ENCODE data around the gene IRX4. TPM values are rescaled to one million over a fixed set of nuclear protein-coding genes. Genes with fewer than 3 reads are reported as not detected.

IRX4 gene
- total RNA-seq, 1 experiment from 2014 or later, result 16.5 TPM

- H3K4me3 ChIP-seq (replicated peaks in 1 of 2; ENCODE audit: low read depth in 1 of 2, low read length in 2 of 2), result no peak overlapping the region
- no TSS peak for BruUV-seq (replicated peaks)
- no peaks in the 10 kb centered on the region for H4K20me1 ChIP-seq (ENCODE audit: insufficient read depth)
- intact Hi-C loops (cut with micrococcal nuclease), result no loop called here
- no peak overlapping the region for H2AFZ ChIP-seq (ENCODE audit: low read depth, low read length, poor library complexity, severe bottlenecking)
- CTCF ChIA-PET, result no interaction called here
- H3K9ac ChIP-seq (ENCODE audit: low read length), result no peak overlapping the region
- H3K79me2 ChIP-seq (ENCODE audit: insufficient read depth, low read length), result no peaks in the 10 kb centered on the region
- H3K27ac ChIP-seq (ENCODE audit: low read depth, low read length), result no peak overlapping the region
- TF ChIP-seq POLR2AphosphoS5 (IDR thresholded peaks at IDR 0.05; ENCODE audit: low read depth, low read length), result no peak
- no peak for TF ChIP-seq FOSL1 (IDR thresholded peaks at IDR 0.05; ENCODE audit: low read depth)
- TF ChIP-seq REST (IDR thresholded peaks at IDR 0.05; ENCODE audit: low read depth), result no peak
- TF ChIP-seq EGR1 (IDR thresholded peaks at IDR 0.05; ENCODE audit: low read depth), result no peak
- no peaks in the 10 kb centered on the region for H3K36me3 ChIP-seq (ENCODE audit: control insufficient read depth in 1 of 2, insufficient read depth in 2 of 2, low read length in 2 of 2)
- H3K4me1 ChIP-seq (ENCODE audit: control insufficient read depth in 1 of 2, insufficient read depth in 2 of 2, low read length in 2 of 2), result no peaks in the 10 kb centered on the region
- no peak overlapping the region for H3K4me2 ChIP-seq (ENCODE audit: low read length)
- H3K9me3 ChIP-seq (ENCODE audit: control insufficient read depth in 1 of 2, insufficient read depth in 1 of 2, low read depth in 1 of 2, low read length in 2 of 2), result no peaks in the 10 kb centered on the region
- POLR2A ChIA-PET, result no interaction called here
- peaks cover 4% of the 10 kb centered on the region; the same call in 1 of the 2 replicates for H3K27me3 ChIP-seq (ENCODE audit: insufficient read depth, low read length)
- RAD21 ChIA-PET (ENCODE audit: low non-redundant PET in 1 of 2, low total read pairs in 2 of 2, uncharacterized antibody in 2 of 2, unreplicated experiment in 2 of 2), result no interaction called here
- ATAC-seq, result no peak
- no peak for DNase-seq (ENCODE audit: low read depth, low spot score)
- H3K9me2 ChIP-seq (ENCODE audit: insufficient read depth), result no peaks in the 10 kb centered on the region
Observed at GRCh38 chr5:1847056-1847455, 35.7 kb downstream of the IRX4 start.

GRCh38 chr5:1846583-1846982 is 36.1 kb downstream of the IRX4 start:
- Histone ChIP-seq H3K4me3 (replicated peaks in 1 of 2; ENCODE audit: low read depth in 1 of 2, low read length in 2 of 2) (no peak overlapping the region), H3K27ac (ENCODE audit: low read depth, low read length) (no peak overlapping the region), H3K27me3 (ENCODE audit: insufficient read depth, low read length) (peaks cover 4% of the 10 kb centered on the region; the same call in 1 of the 2 replicates), H3K9ac (ENCODE audit: low read length) (no peak overlapping the region), H3K9me2 (ENCODE audit: insufficient read depth) (no peaks in the 10 kb centered on the region), H3K36me3 (ENCODE audit: control insufficient read depth in 1 of 2, insufficient read depth in 2 of 2, low read length in 2 of 2) (no peaks in the 10 kb centered on the region), H4K20me1 (ENCODE audit: insufficient read depth) (no peaks in the 10 kb centered on the region), H3K4me2 (ENCODE audit: low read length) (no peak overlapping the region), H3K79me2 (ENCODE audit: insufficient read depth, low read length) (no peaks in the 10 kb centered on the region), H3K4me1 (ENCODE audit: control insufficient read depth in 1 of 2, insufficient read depth in 2 of 2, low read length in 2 of 2) (no peaks in the 10 kb centered on the region), H3K9me3 (ENCODE audit: control insufficient read depth in 1 of 2, insufficient read depth in 1 of 2, low read depth in 1 of 2, low read length in 2 of 2) (no peaks in the 10 kb centered on the region), H2AFZ (ENCODE audit: low read depth, low read length, poor library complexity, severe bottlenecking) (no peak overlapping the region)
- ChIA-PET POLR2A (no interaction called here), CTCF (no interaction called here), RAD21 (ENCODE audit: low non-redundant PET in 1 of 2, low total read pairs in 2 of 2, uncharacterized antibody in 2 of 2, unreplicated experiment in 2 of 2) (no interaction called here)
- ATAC-seq, result no peak
- intact Hi-C loops (cut with micrococcal nuclease), result no loop called here
- TF ChIP-seq ATF3 (IDR thresholded peaks at IDR 0.05) (no peak), RAD21 (IDR thresholded peaks at IDR 0.05; ENCODE audit: low read depth) (no peak), CEBPB (IDR thresholded peaks at IDR 0.05; ENCODE audit: low read depth) (no peak), CBX3 (IDR thresholded peaks at IDR 0.05; ENCODE audit: low read depth) (no peak), POLR2AphosphoS5 (IDR thresholded peaks at IDR 0.05; ENCODE audit: low read depth, low read length) (no peak), YY1 (IDR thresholded peaks at IDR 0.05; ENCODE audit: extremely low read depth, insufficient replicate concordance, low read depth, low read length) (no peak)
- DNase-seq (ENCODE audit: low read depth, low spot score), result no peak
- no TSS peak for BruUV-seq (replicated peaks)

Measured in HCT116 (cell line).